Aorta (tissue), 5 donors: ENCODE measurements around the gene ABL2. TPM values are rescaled to one million over a fixed set of nuclear protein-coding genes. Genes with fewer than 3 reads are reported as not detected.
"Not testable (repeated sequence)": the region's sequence is repeated elsewhere in the genome, so short reads cannot be mapped to it uniquely, and the experiment has no call there.

Experiments
- ATAC-seq: fragments of 200-7000 bp; cut with Tn5 transposase; one replicate; pipeline ENCODE4 v1.9.1; 2022; ENCODE audit warnings: moderate library complexity; ENCODE audit not compliant: low FRiP score
- DNase-seq, 2 donors: peaks; one replicate each; pipeline ENCODE4 v3.0.0-alpha.2; 2020
- H3K27ac ChIP-seq, 2 donors: one replicate each; pipeline ENCODE4 v1.5.1; 2013; ENCODE audit warnings: low read length in 2 of 2, mild to moderate bottlenecking in 2 of 2, moderate library complexity in 2 of 2, control low read depth in 1 of 2, inconsistent platforms in 1 of 2, low read depth in 1 of 2
- H3K27me3 ChIP-seq, 2 donors: one replicate each; pipeline ENCODE4 v1.6.1; 2013; ENCODE audit warnings: control low read depth in 1 of 2, low read length in 1 of 2, mild to moderate bottlenecking in 1 of 2, moderate library complexity in 1 of 2; ENCODE audit not compliant: insufficient read depth in 2 of 2, control insufficient read depth in 1 of 2
- H3K36me3 ChIP-seq, 2 donors: one replicate each; pipeline ENCODE4 v1.6.1; 2013; ENCODE audit warnings: control low read depth in 1 of 2, low read length in 1 of 2, mild to moderate bottlenecking in 1 of 2; ENCODE audit not compliant: insufficient read depth in 2 of 2, control insufficient read depth in 1 of 2
- H3K4me1 ChIP-seq, 2 donors: one replicate each; pipeline ENCODE4 v1.6.1; 2013; ENCODE audit warnings: low read length in 2 of 2, control low read depth in 1 of 2, mild to moderate bottlenecking in 1 of 2, moderate library complexity in 1 of 2; ENCODE audit not compliant: insufficient read depth in 2 of 2, control insufficient read depth in 1 of 2
- H3K4me3 ChIP-seq, 2 donors: one replicate each; pipeline ENCODE4 v1.5.1; 2013; ENCODE audit warnings: low read length in 2 of 2, control low read depth in 1 of 2, mild to moderate bottlenecking in 1 of 2
- H3K9me3 ChIP-seq: one replicate; pipeline ENCODE4 v1.6.1; 2013; ENCODE audit warnings: mild to moderate bottlenecking, low read length; ENCODE audit not compliant: control insufficient read depth
- WGBS, 2 donors: extraction: QIAGEN DNeasy Blood & Tissue Kit; methylation state at CpG; one replicate each; pipeline ENCODE4 v1.1.7; 2013; 5-methylcytosine and 5-hydroxymethylcytosine counted together
- intact Hi-C, 2 donors: fragments of 100-400 bp; cut with DNase I; formaldehyde crosslinking; loops; one replicate each; pipeline versions ENCODE4 v1.14.2 to v1.15.0; 2022
- long read RNA-seq, 2 donors: library from polyadenylated mRNA; unstranded; transcript quantifications; one replicate each; pipeline ENCODE4 v2.0.0, GENCODE V29; 2020 to 2021
- polyA plus RNA-seq, 2 donors: library from polyadenylated mRNA; stranded (reverse); fragments of 200-250 nt; gene quantifications; one replicate each; pipeline ENCODE4 v1.2.3, GENCODE V29; 2013
- total RNA-seq, 2 donors: library from RNA; stranded (reverse); fragmentation: NEBNext Ultra II Directional; extraction: Animal tissue kit (Norgen Biotek cat#: 25700); gene quantifications; one replicate each; pipeline ENCODE4 v1.2.1, GENCODE V29; 2021
- donor health status: healthy with polysubstance abuse.
- donor health status: Bipolar disorder and iron deficiency.
- donor health status: DM: no; HTN: no; CAD: no.
- donor health status: DM: no; HTN: no; CAD: no.
- donor health status: DM: yes; HTN: yes; CAD: no.

ABL2 gene
- 10 to 100 TPM; 57.0 to 58.5 TPM for total RNA-seq
- polyA plus RNA-seq, result 1 to 10 TPM; 2.4 to 5.4 TPM
- long read RNA-seq, donor 1, partial matches to known transcripts, result 1 of 40 reads
- long read RNA-seq, donor 1, other reads (novel, unspliced or antisense), result 36 of 40 reads
- long read RNA-seq, donor 2, partial matches to known transcripts, result 2 of 13 reads
- long read RNA-seq, donor 2, other reads (novel, unspliced or antisense), result 11 of 13 reads

GRCh38 chr1:179229214-179230140 lies at the start of gene ABL2:
Gene ABL2, minus strand, starts transcription at chr1:179229677. Its CDS starts 280 bp downstream, at chr1:179229397.
- Histone ChIP-seq H3K27me3 (no peaks in the 10 kb centered on the region), H3K4me3 (peak within 1 kb of the TSS; percentile 66 to 87), H3K27ac (peak within 1 kb of the TSS in 1 of 2 donors; percentile 72), H3K36me3 (no peaks in the 10 kb centered on the region), H3K9me3 (no peaks in the 10 kb centered on the region), H3K4me1 (peaks cover 0 to 2% of the 10 kb centered on the region in 2 donors)
- peak; percentile 78 for ATAC-seq
- intact Hi-C loops, result no loop called here
- 0 to 1% methylated on average over 37 to 94 of the region's 94 CpGs for WGBS, 2 donors
- peak; percentile 62 to 79 for DNase-seq

- Histone ChIP-seq H3K27ac (no peak overlapping the region), H3K36me3 (no peaks in the 10 kb centered on the region), H3K27me3 (no peaks in the 10 kb centered on the region), H3K4me3 (no peak overlapping the region), H3K4me1 (no peaks in the 10 kb centered on the region), H3K9me3 (no peaks in the 10 kb centered on the region)
- intact Hi-C loops, result no loop called here
- ATAC-seq, result no peak
- WGBS, 2 donors, result 96% methylated on average over 5 of the region's 5 CpGs
- no peak for DNase-seq
These were observed 49.4 kb upstream of the ABL2 start for GRCh38 chr1:179278920-179279319.

- ATAC-seq, DNase-seq, intact Hi-C loops, H3K27me3 ChIP-seq, H3K4me1 ChIP-seq, H3K4me3 ChIP-seq, H3K36me3 ChIP-seq, H3K27ac ChIP-seq, H3K9me3 ChIP-seq: not testable (repeated sequence)
- WGBS, 2 donors, result 88 to 90% methylated on average over 4 to 5 of the region's 5 CpGs
These were observed 44.9 kb upstream of the ABL2 start for GRCh38 chr1:179274424-179274823.

DNA sequence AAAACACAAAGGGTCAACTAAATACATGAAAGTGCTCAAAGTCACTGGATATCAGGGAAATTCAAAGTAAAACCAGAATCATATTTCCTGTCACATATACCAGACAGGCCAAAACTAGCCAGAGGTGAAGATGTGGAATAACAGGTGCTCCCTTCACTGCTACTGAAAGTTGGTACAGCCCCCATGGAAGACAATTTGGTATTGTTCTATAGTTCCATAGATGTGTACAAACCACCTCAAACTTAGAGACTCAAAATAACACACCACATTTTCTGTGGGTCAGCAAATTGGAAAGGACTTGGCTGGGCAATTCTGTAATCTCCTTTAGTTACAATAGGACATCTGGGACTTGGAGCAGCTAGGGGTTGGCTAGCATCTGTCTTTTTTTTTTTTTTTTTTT lies 39.6 kb upstream of the ABL2 start:
- intact Hi-C loops, result no loop called here
- H3K4me1 ChIP-seq, result no peaks in the 10 kb centered on the region
- ATAC-seq, result no peak
- no peak overlapping the region for H3K27ac ChIP-seq
- no peaks in the 10 kb centered on the region for H3K9me3 ChIP-seq
- H3K36me3 ChIP-seq, result no peaks in the 10 kb centered on the region
- H3K27me3 ChIP-seq, result no peaks in the 10 kb centered on the region
- no peak overlapping the region for H3K4me3 ChIP-seq
- DNase-seq, result no peak

GRCh38 chr1:179264507-179264906 lies 35.0 kb upstream of the ABL2 start:
- intact Hi-C loops, result no loop called here
- Histone ChIP-seq H3K36me3 (no peaks in the 10 kb centered on the region), H3K4me1 (no peaks in the 10 kb centered on the region), H3K9me3 (no peaks in the 10 kb centered on the region), H3K4me3 (no peak overlapping the region), H3K27me3 (no peaks in the 10 kb centered on the region), H3K27ac (no peak overlapping the region)
- WGBS, 2 donors, result 10 to 11% methylated on average over 3 of the region's 3 CpGs
- ATAC-seq, result no peak
- DNase-seq, result no peak

GRCh38 chr1:179263121-179263520 lies 33.6 kb upstream of the ABL2 start:
- Histone ChIP-seq H3K27ac (no peak overlapping the region), H3K27me3 (no peaks in the 10 kb centered on the region), H3K36me3 (no peaks in the 10 kb centered on the region), H3K4me1 (no peaks in the 10 kb centered on the region), H3K9me3 (no peaks in the 10 kb centered on the region), H3K4me3 (no peak overlapping the region)
- no peak for ATAC-seq
- no peak for DNase-seq
- intact Hi-C loops, result no loop called here

DNA sequence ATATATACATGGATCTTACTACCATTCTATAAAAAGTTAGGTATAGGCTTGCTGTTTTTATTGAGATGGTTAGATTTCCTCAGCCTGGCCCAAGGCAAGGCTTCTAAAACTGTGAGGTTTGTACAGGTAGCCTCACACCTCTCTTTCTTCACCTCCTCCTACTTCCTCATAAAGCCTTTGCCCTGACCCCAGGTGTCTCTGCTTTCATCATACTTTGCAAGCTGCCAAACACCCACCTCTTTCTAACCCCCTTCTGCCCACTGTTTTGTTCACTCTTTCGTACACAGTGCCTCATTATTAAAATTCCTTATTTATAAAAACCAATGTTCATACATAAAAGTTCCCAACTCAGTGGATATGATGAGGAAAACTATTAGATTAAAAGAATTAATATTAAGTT lies 32.7 kb upstream of the ABL2 start:
- Histone ChIP-seq H3K4me1 (no peaks in the 10 kb centered on the region), H3K9me3 (no peaks in the 10 kb centered on the region), H3K36me3 (no peaks in the 10 kb centered on the region), H3K4me3 (no peak overlapping the region), H3K27ac (no peak overlapping the region), H3K27me3 (no peaks in the 10 kb centered on the region)
- DNase-seq (no peak), ATAC-seq (no peak)
- intact Hi-C loops, result no loop called here
- 94 to 97% methylated on average over 1 of the region's 1 CpG for WGBS, 2 donors

DNA sequence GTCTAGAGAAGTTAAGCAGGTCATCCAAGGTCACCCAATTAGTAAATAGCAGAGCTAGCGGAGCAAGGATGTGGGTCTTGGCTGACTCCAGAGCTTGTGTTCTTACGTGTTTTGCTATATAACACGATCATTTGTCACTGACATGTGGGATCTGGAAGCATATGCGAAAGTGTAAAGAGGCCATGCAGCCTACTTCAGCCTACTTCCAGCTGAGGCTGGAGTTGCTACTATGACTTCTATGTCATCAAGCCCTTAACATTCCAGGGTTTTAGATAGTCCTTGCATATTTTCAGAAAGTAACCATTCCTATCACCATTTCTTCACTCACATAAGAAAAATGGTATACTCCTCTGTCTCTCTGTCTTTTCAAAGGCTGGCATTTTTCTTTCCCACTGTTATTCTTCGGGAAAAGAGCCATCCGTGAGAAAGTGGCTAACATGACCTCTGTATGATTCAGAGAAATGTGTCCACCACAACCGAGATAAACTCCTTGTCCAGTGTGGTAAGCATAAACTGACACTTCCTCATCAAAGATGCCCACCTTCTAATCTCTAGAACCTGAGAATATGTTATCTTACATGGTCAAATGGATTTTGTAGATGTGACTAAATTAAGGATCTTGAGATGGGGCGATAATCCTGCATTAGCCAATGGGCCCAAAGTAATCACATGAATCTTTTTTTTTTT lies 24.0 kb upstream of the ABL2 start:
- Histone ChIP-seq H3K27ac (no peak overlapping the region), H3K4me3 (no peak overlapping the region), H3K9me3 (no peaks in the 10 kb centered on the region), H3K36me3 (no peaks in the 10 kb centered on the region), H3K4me1 (no peaks in the 10 kb centered on the region), H3K27me3 (no peaks in the 10 kb centered on the region)
- no peak for ATAC-seq
- WGBS, 2 donors, result 32 to 47% methylated on average over 8 of the region's 8 CpGs
- intact Hi-C loops, result loop anchor here in 1 of 2 donors (10.0 kb wide), 1 partner anchor 121 kb away; no protein-coding TSS in a partner anchor
- DNase-seq, result no peak
